Smooth muscle cell (in vitro differentiated cells): Measurements from ENCODE around the gene LAMB1. TPM values are rescaled to one million over a fixed set of nuclear protein-coding genes. Genes with fewer than 3 reads are reported as not detected.

Source experiments
- DNase-seq: peaks from one replicate; lab custom pipeline; 2025; ENCODE audit not compliant: unreplicated experiment; lab: John Stamatoyannopoulos, UW
- H2AFZ ChIP-seq: fragments of 200-600 bp; sonication (generic); 2 replicates; pipeline ENCODE4 v1.6.0; 2016; ENCODE audit warnings: antibody characterized with exemption, low read depth, mild to moderate bottlenecking
- H3F3A ChIP-seq: fragments of 200-600 bp; sonication (generic); 2 replicates; pipeline ENCODE4 v1.6.0; 2017; ENCODE audit warnings: antibody characterized with exemption, low read depth
- H3K27ac ChIP-seq: fragments of 200-600 bp; sonication (generic); 2 replicates; pipeline ENCODE4 v1.5.1; 2016; ENCODE audit warnings: low read depth, mild to moderate bottlenecking
- H3K27me3 ChIP-seq: fragments of 200-600 bp; sonication (generic); 2 replicates; pipeline ENCODE4 v1.6.1; 2016; ENCODE audit warnings: low read depth, mild to moderate bottlenecking
- H3K36me3 ChIP-seq: fragments of 200-600 bp; sonication (generic); 2 replicates; pipeline ENCODE4 v1.5.1; 2016; ENCODE audit warnings: low read depth
- H3K4me1 ChIP-seq: fragments of 200-600 bp; sonication (generic); 2 replicates; pipeline ENCODE4 v1.5.1; 2016; ENCODE audit warnings: low read depth
- H3K4me2 ChIP-seq: fragments of 200-600 bp; sonication (generic); 2 replicates; pipeline ENCODE4 v1.6.0; 2016; ENCODE audit warnings: mild to moderate bottlenecking
- H3K4me3 ChIP-seq: fragments of 200-600 bp; sonication (generic); 2 replicates; pipeline ENCODE4 v1.5.1; 2016; ENCODE audit warnings: mild to moderate bottlenecking
- H3K79me2 ChIP-seq: fragments of 200-600 bp; sonication (generic); 2 replicates; pipeline ENCODE4 v1.6.0; 2016; ENCODE audit warnings: low read depth, mild to moderate bottlenecking
- H3K9ac ChIP-seq: fragments of 200-600 bp; sonication (generic); 2 replicates; pipeline ENCODE4 v1.6.0; 2016; ENCODE audit warnings: low read depth
- H3K9me3 ChIP-seq: fragments of 200-600 bp; sonication (generic); replicated peaks from 2 replicates; pipeline ENCODE4 v1.5.1; 2016; ENCODE audit warnings: low read depth
- H4K20me1 ChIP-seq: fragments of 200-600 bp; sonication (generic); 2 replicates; pipeline ENCODE4 v1.6.0; 2016; ENCODE audit warnings: low read depth
- CTCF ChIP-seq: fragments of 200-600 bp; sonication (generic); IDR thresholded peaks from 2 replicates; pipeline ENCODE4 v1.5.1; 2017; ENCODE audit warnings: borderline replicate concordance, mild to moderate bottlenecking, antibody characterized with exemption; ENCODE audit not compliant: insufficient read depth, poor library complexity, severe bottlenecking
- WGBS: methylation state at CpG from one replicate; pipeline ENCODE4 v1.1.7; 2016; ENCODE audit warnings: low lambda C conversion rate; 5-methylcytosine and 5-hydroxymethylcytosine counted together
- polyA plus RNA-seq: library from polyadenylated mRNA; unstranded; fragments of >200 nt; fragmentation: Nextera tagmentation; extraction: Ambion mirVana; gene quantifications from 2 replicates; pipeline ENCODE4 v1.2.1, GENCODE V29; 2016
- total RNA-seq: library from RNA; depleted of rRNA; stranded (reverse); fragments of >200 nt; gene quantifications from 2 replicates; pipeline ENCODE4 v1.2.3, GENCODE V29; 2014

The LAMB1 gene
- total and polyA plus RNA-seq, 2 experiments from 2014 or later, result 191 to 244 TPM

GRCh38 chr7:108048422-108048821 is 45.5 kb upstream of the LAMB1 start:
- H3K27me3 ChIP-seq, result no peaks in the 10 kb centered on the region
- no peaks in the 10 kb centered on the region for H3K9me3 ChIP-seq
- no peaks in the 10 kb centered on the region for H4K20me1 ChIP-seq
- WGBS, result 98% methylated on average over 3 of the region's 3 CpGs
- no peak overlapping the region for H3K4me2 ChIP-seq
- H3K36me3 ChIP-seq, result no peaks in the 10 kb centered on the region
- H3K79me2 ChIP-seq, result no peaks in the 10 kb centered on the region
- H3K27ac ChIP-seq, result no peak overlapping the region
- H3F3A ChIP-seq, result no peaks in the 10 kb centered on the region
- H3K4me1 ChIP-seq, result no peaks in the 10 kb centered on the region
- TF ChIP-seq CTCF, result no peak
- H3K9ac ChIP-seq, result no peak overlapping the region
- no peak overlapping the region for H3K4me3 ChIP-seq
- no peak for DNase-seq
- H2AFZ ChIP-seq, result no peak overlapping the region

- Histone ChIP-seq H3K4me3 (no peak overlapping the region), H3K9ac (no peak overlapping the region), H3K4me1 (no peaks in the 10 kb centered on the region), H2AFZ (no peak overlapping the region), H3K27ac (no peak overlapping the region), H3K9me3 (no peaks in the 10 kb centered on the region), H3K79me2 (no peaks in the 10 kb centered on the region), H3K4me2 (no peak overlapping the region), H3K27me3 (no peaks in the 10 kb centered on the region), H3K36me3 (no peaks in the 10 kb centered on the region), H3F3A (no peaks in the 10 kb centered on the region), H4K20me1 (no peaks in the 10 kb centered on the region)
- TF ChIP-seq CTCF, result no peak
- DNase-seq, result no peak
- WGBS, result 90% methylated on average over 6 of the region's 6 CpGs
Measured at GRCh38 chr7:108046952-108047506, 44.1 kb upstream of the LAMB1 start.

GRCh38 chr7:108045669-108046068 is 42.7 kb upstream of the LAMB1 start:
- H3K27me3 ChIP-seq, result no peaks in the 10 kb centered on the region
- no peak for DNase-seq
- no peaks in the 10 kb centered on the region for H3K9me3 ChIP-seq
- no peaks in the 10 kb centered on the region for H3F3A ChIP-seq
- no peaks in the 10 kb centered on the region for H3K79me2 ChIP-seq
- H2AFZ ChIP-seq, result peak overlapping the region; percentile 49
- H3K9ac ChIP-seq, result no peak overlapping the region
- 70% methylated on average over 1 of the region's 1 CpG for WGBS
- no peaks in the 10 kb centered on the region for H3K36me3 ChIP-seq
- no peak overlapping the region for H3K27ac ChIP-seq
- H3K4me2 ChIP-seq, result no peak overlapping the region
- H3K4me1 ChIP-seq, result no peaks in the 10 kb centered on the region
- no peaks in the 10 kb centered on the region for H4K20me1 ChIP-seq
- TF ChIP-seq CTCF, result no peak
- H3K4me3 ChIP-seq, result no peak overlapping the region

- TF ChIP-seq CTCF, result no peak
- peak overlapping the region; percentile 49 for H2AFZ ChIP-seq
- no peak overlapping the region for H3K9ac ChIP-seq
- no peaks in the 10 kb centered on the region for H4K20me1 ChIP-seq
- no peak overlapping the region for H3K4me2 ChIP-seq
- H3K36me3 ChIP-seq, result no peaks in the 10 kb centered on the region
- H3K9me3 ChIP-seq, result no peaks in the 10 kb centered on the region
- no peaks in the 10 kb centered on the region for H3K4me1 ChIP-seq
- no peak overlapping the region for H3K4me3 ChIP-seq
- 26% methylated on average over 1 of the region's 1 CpG for WGBS
- H3K79me2 ChIP-seq, result no peaks in the 10 kb centered on the region
- no peak for DNase-seq
- H3K27me3 ChIP-seq, result no peaks in the 10 kb centered on the region
- H3K27ac ChIP-seq, result no peak overlapping the region
- H3F3A ChIP-seq, result no peaks in the 10 kb centered on the region
Measured at GRCh38 chr7:108045154-108045553, 42.2 kb upstream of the LAMB1 start.
